Gastroesophageal sphincter (tissue), 3 donors: ENCODE data around the gene CR2.

Experiments used
- CTCF ChIP-seq, 4 experiments: fragments of 200-600 bp in 2 of 4; fragments of 450-650 bp in 2 of 4; sonication (generic) in 1 of 4; IDR thresholded peaks; one replicate each; pipeline ENCODE4 v1.5.1; 2017 to 2019; ENCODE audit warnings: antibody characterized with exemption in 4 of 4, mild to moderate bottlenecking in 2 of 4, moderate library complexity in 2 of 4
- POLR2A ChIP-seq, 2 donors: fragments of 450-650 bp; IDR thresholded peaks; one replicate each; pipeline ENCODE4 v1.6.1; 2017; ENCODE audit warnings: antibody characterized with exemption in 2 of 2, mild to moderate bottlenecking in 2 of 2, moderate library complexity in 1 of 2
- POLR2AphosphoS5 ChIP-seq: sonication (generic); formaldehyde crosslinking; IDR thresholded peaks from one replicate; pipeline ENCODE4 v1.6.1; 2017; ENCODE audit warnings: antibody characterized with exemption

GRCh38 chr1:207455183-207455754, 1.1 kb downstream of the CR2 start:
- no peak for TF ChIP-seq POLR2A (IDR thresholded peaks at IDR 0.05)
- TF ChIP-seq POLR2AphosphoS5: no peak
- no peak for TF ChIP-seq CTCF (IDR thresholded peaks at IDR 0.05)
